ENCODE measurements around the gene FUCA1. TPM values are rescaled to one million over a fixed set of nuclear protein-coding genes. Genes with fewer than 3 reads are reported as not detected.

The FUCA1 gene
- total RNA-seq, 2 donors from 2014 or later, result 9.7 to 14.0 TPM

DNA sequence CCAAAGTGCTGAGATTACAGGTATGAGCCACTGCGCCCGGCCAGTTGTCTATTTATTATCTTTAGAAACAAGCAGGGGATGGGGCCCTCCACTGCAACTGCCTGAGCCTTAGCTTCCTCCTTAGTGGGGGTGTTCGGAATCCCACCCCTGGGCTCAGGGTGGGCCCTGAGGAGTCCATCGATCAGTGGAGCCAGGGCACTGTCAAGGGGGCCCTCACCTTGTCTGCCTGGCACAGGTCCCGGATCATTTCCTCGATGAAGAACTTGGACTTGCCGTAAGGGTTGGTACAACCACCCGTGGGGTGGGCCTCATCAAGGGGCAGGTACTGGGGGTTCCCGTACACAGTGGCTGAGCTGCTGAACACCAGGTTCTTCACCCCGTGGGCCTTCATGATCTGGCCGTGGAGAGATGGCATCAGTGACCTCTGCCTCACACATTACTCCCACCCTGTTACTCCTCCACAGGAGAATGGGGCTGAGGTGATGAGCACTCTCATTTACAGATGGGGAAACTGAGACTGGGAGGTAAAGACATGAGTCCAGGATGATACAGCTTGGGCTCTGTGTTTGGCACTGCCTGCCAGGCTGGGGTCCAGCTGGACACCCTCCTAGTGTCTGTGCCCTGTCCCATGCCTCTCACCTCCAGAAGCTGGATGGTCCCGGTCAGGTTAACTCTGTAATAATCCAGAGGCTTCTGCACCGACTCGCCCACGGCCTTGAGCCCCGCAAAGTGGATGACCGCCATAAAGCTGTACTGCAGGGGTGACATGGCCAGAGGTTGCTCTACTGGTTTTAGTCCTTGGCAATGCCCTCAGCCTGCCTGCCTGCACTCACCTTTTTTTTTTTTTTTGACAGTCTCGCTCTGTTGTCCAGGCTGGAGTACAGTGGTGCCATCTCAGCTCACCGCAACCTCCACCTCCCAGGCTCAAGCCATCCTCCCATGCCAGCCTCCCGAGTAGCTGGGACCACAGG is 70.3 kb downstream of the FUCA1 start:
- H3K27me3 ChIP-seq (ENCODE audit: control insufficient read depth, insufficient read depth, low read length, poor library complexity, severe bottlenecking), result no peaks in the 10 kb centered on the region
- TF ChIP-seq, protein P1, sequence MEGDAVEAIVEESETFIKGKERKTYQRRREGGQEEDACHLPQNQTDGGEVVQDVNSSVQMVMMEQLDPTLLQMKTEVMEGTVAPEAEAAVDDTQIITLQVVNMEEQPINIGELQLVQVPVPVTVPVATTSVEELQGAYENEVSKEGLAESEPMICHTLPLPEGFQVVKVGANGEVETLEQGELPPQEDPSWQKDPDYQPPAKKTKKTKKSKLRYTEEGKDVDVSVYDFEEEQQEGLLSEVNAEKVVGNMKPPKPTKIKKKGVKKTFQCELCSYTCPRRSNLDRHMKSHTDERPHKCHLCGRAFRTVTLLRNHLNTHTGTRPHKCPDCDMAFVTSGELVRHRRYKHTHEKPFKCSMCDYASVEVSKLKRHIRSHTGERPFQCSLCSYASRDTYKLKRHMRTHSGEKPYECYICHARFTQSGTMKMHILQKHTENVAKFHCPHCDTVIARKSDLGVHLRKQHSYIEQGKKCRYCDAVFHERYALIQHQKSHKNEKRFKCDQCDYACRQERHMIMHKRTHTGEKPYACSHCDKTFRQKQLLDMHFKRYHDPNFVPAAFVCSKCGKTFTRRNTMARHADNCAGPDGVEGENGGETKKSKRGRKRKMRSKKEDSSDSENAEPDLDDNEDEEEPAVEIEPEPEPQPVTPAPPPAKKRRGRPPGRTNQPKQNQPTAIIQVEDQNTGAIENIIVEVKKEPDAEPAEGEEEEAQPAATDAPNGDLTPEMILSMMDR (conservative IDR thresholded peaks at IDR 0.05), result no peak
- peaks cover 32% of the 10 kb centered on the region for H3K36me3 Mint-ChIP-seq (ENCODE audit: low read depth)
- no peak overlapping the region for H3K4me3 Mint-ChIP-seq
- no peak overlapping the region for H3K27ac Mint-ChIP-seq
- no peaks in the 10 kb centered on the region for H3K9me3 Mint-ChIP-seq
- peaks cover 3% of the 10 kb centered on the region for H3K27me3 Mint-ChIP-seq (ENCODE audit: insufficient read depth)
- H3K36me3 ChIP-seq (ENCODE audit: control insufficient read depth, insufficient read depth, low read length), result peaks cover 34% of the 10 kb centered on the region
- H3K9ac ChIP-seq (ENCODE audit: extremely low read depth, low read length, poor library complexity, severe bottlenecking), result no peak overlapping the region
- H3K9me3 ChIP-seq (ENCODE audit: control insufficient read depth, low read length), result no peaks in the 10 kb centered on the region
- no peak for DNase-seq
- H3K4me1 ChIP-seq (ENCODE audit: control insufficient read depth, insufficient read depth, low read length), result peaks cover 7% of the 10 kb centered on the region
- 94 to 98% methylated on average over 15 to 20 of the region's 20 CpGs for WGBS, 2 experiments (ENCODE audit: insufficient coverage in 1 of 2, insufficient read length in 1 of 2)
- peaks cover 10% of the 10 kb centered on the region for H3K4me1 Mint-ChIP-seq
- H3K27ac ChIP-seq (ENCODE audit: low read depth, low read length), result no peak overlapping the region
- H3K4me3 ChIP-seq (ENCODE audit: low read length), result no peak overlapping the region

DNA sequence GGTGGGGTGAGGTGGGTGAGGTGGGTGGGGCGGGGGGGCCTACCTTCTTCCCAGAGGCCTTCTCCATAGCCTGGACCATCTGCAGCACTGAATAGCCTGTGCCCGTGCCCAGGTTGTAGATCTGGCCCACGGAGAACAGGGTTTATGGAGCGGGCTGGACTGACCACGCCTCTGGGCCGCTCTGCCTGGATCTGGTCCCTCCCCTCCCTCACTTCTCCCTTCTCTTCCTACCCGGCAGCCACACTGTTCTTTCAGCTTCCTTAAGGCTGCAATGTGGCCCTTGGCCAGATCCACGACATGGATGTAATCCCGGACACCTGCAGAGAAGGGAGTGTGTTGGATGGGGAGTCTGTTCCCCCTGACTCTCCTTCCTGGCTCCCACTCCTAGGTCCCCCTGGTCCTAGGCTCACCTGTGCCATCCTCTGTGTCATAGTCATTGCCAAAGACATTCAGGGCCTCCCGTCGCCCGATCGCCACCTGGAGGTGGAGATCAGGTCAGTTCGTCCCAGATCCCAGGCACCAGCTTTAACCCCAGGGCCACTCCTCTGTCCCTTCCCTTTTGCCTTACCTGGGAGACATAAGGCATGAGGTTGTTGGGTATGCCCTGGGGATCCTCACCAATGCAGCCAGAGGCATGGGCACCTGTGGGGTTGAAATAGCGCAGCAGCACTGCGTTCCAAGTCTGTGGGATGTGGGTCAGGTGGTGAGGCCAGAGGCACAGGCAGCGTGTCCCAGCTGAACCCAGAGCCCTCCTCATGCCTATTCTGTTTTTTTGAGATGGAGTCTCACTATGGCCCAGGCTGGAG is 71.4 kb downstream of the FUCA1 start:
- WGBS, 2 experiments (ENCODE audit: insufficient coverage in 1 of 2, insufficient read length in 1 of 2), result 86 to 94% methylated on average over 10 to 16 of the region's 17 CpGs
- Histone ChIP-seq H3K27me3 (ENCODE audit: control insufficient read depth, insufficient read depth, low read length, poor library complexity, severe bottlenecking) (no peaks in the 10 kb centered on the region), H3K4me3 (ENCODE audit: low read length) (no peak overlapping the region), H3K9me3 (ENCODE audit: control insufficient read depth, low read length) (no peaks in the 10 kb centered on the region), H3K36me3 (ENCODE audit: control insufficient read depth, insufficient read depth, low read length) (peaks cover 34% of the 10 kb centered on the region), H3K4me1 (ENCODE audit: control insufficient read depth, insufficient read depth, low read length) (peaks cover 11% of the 10 kb centered on the region), H3K27ac (ENCODE audit: low read depth, low read length) (no peak overlapping the region), H3K9ac (ENCODE audit: extremely low read depth, low read length, poor library complexity, severe bottlenecking) (no peak overlapping the region)
- TF ChIP-seq, protein P1 (conservative IDR thresholded peaks at IDR 0.05), result peak; percentile 63
- DNase-seq, result peak; percentile 78
- Mint-ChIP-seq H3K36me3 (ENCODE audit: low read depth) (peaks cover 30% of the 10 kb centered on the region), H3K4me3 (no peak overlapping the region), H3K9me3 (no peaks in the 10 kb centered on the region), H3K27me3 (ENCODE audit: insufficient read depth) (no peaks in the 10 kb centered on the region), H3K27ac (no peak overlapping the region), H3K4me1 (peaks cover 12% of the 10 kb centered on the region)

DNA sequence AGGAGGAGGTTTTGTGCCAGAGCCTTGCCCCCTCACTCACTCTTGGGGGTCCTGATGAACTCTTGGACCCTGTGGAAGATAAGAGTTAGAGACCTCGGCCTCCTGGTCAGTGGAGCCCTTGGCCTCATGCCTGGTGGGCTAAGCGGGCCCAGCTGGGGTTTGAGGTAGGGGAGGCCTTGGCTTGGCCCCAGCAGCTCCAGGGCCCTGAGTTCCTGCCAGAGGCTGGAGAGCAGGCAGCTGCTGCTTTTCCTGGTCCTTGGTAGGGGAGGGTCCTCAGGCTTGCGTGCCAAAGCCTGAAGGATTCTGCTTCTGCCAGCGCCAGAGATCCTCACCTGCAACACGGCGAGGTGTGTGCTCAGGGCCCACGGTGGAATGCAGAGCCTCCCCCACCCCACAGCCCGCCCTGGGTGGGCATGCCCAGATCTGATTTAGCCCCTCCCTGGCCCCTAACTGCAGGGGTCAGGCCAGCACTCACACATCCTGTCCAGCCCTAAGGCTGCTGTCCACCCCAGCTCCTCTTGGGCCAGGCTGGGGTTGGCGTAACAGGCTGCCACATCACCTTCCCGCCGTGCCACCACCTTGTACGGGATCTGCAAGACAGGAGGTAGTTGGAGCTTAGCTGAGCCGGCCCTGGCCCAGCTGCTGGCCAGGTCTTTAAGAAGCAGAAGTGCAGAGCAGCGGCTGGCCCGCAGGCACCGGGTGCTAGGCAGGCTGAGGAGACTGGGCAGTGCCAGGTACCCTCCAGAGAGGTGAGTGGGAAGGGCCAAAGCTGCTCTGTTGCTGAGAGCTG is 72.2 kb downstream of the FUCA1 start:
- Histone ChIP-seq H3K4me3 (ENCODE audit: low read length) (no peak overlapping the region), H3K27me3 (ENCODE audit: control insufficient read depth, insufficient read depth, low read length, poor library complexity, severe bottlenecking) (no peaks in the 10 kb centered on the region), H3K36me3 (ENCODE audit: control insufficient read depth, insufficient read depth, low read length) (peaks cover 34% of the 10 kb centered on the region), H3K9me3 (ENCODE audit: control insufficient read depth, low read length) (no peaks in the 10 kb centered on the region), H3K27ac (ENCODE audit: low read depth, low read length) (no peak overlapping the region), H3K9ac (ENCODE audit: extremely low read depth, low read length, poor library complexity, severe bottlenecking) (no peak overlapping the region), H3K4me1 (ENCODE audit: control insufficient read depth, insufficient read depth, low read length) (peaks cover 7% of the 10 kb centered on the region)
- Mint-ChIP-seq H3K27ac (no peak overlapping the region), H3K9me3 (no peaks in the 10 kb centered on the region), H3K4me1 (peaks cover 10% of the 10 kb centered on the region), H3K27me3 (ENCODE audit: insufficient read depth) (no peaks in the 10 kb centered on the region), H3K4me3 (no peak overlapping the region), H3K36me3 (ENCODE audit: low read depth) (peaks cover 30% of the 10 kb centered on the region)
- 94 to 99% methylated on average over 9 to 16 of the region's 16 CpGs for WGBS, 2 experiments (ENCODE audit: insufficient coverage in 1 of 2, insufficient read length in 1 of 2)
- no peak for DNase-seq
- TF ChIP-seq, protein P1 (conservative IDR thresholded peaks at IDR 0.05), result no peak

Measured in endodermal cell (in vitro differentiated cells).